H9 (cell line): Measurements from ENCODE around the gene LRP1B. TPM values are rescaled to one million over a fixed set of nuclear protein-coding genes. Genes with fewer than 3 reads are reported as not detected.

Experiments
- DNase-seq: peaks from one replicate; pipeline ENCODE4 v3.0.0-alpha.2; 2017
- H2AFZ ChIP-seq: one replicate; pipeline ENCODE4 v1.6.1; 2013; ENCODE audit warnings: mild to moderate bottlenecking, low read length, control low read depth, moderate library complexity
- H2AK5ac ChIP-seq: 2 replicates; pipeline ENCODE4 v1.6.1; 2013; ENCODE audit warnings: low read length, control low read depth, mixed read lengths; ENCODE audit not compliant: insufficient read length
- H2BK120ac ChIP-seq: one replicate; pipeline ENCODE4 v1.6.1; 2013; ENCODE audit warnings: low read depth, mild to moderate bottlenecking, low read length, control low read depth, inconsistent platforms; ENCODE audit not compliant: poor library complexity, severe bottlenecking
- H2BK12ac ChIP-seq: 2 replicates; pipeline ENCODE4 v1.6.1; 2013; ENCODE audit warnings: low read length, control low read depth, mixed read lengths, low read depth; ENCODE audit not compliant: insufficient read length
- H2BK15ac ChIP-seq: 2 replicates; pipeline ENCODE4 v1.6.1; 2013; ENCODE audit warnings: low read depth, low read length, control low read depth
- H2BK20ac ChIP-seq: one replicate; pipeline ENCODE4 v1.6.1; 2013; ENCODE audit warnings: low read depth, mild to moderate bottlenecking, low read length, control low read depth, inconsistent platforms; ENCODE audit not compliant: poor library complexity, severe bottlenecking
- H2BK5ac ChIP-seq: 2 replicates; pipeline ENCODE4 v1.6.1; 2013; ENCODE audit warnings: low read length, control low read depth, mixed read lengths; ENCODE audit not compliant: insufficient read length
- H3K14ac ChIP-seq: 2 replicates; pipeline ENCODE4 v1.6.1; 2013; ENCODE audit warnings: low read length, control low read depth; ENCODE audit not compliant: insufficient read depth
- H3K18ac ChIP-seq: 2 replicates; pipeline ENCODE4 v1.6.1; 2013; ENCODE audit warnings: low read depth, mild to moderate bottlenecking, mixed read lengths, low read length, control low read depth; ENCODE audit not compliant: insufficient read length
- H3K23ac ChIP-seq: 2 replicates; pipeline ENCODE4 v1.6.1; 2013; ENCODE audit warnings: low read length, control low read depth, mixed read lengths, low read depth; ENCODE audit not compliant: insufficient read length
- H3K23me2 ChIP-seq: 2 replicates; pipeline ENCODE4 v1.6.1; 2013; ENCODE audit warnings: low read depth, mild to moderate bottlenecking, mixed read lengths, low read length, control low read depth; ENCODE audit not compliant: insufficient read length, poor library complexity, severe bottlenecking
- H3K27ac ChIP-seq: 2 replicates; pipeline ENCODE4 v1.5.1; 2013; ENCODE audit warnings: low read length, control low read depth, mixed read lengths, low read depth; ENCODE audit not compliant: insufficient read length
- H3K27me3 ChIP-seq: 2 replicates; pipeline ENCODE4 v1.6.1; 2013; ENCODE audit warnings: low read length, control low read depth, inconsistent platforms; ENCODE audit not compliant: insufficient read depth
- H3K4ac ChIP-seq: 2 replicates; pipeline ENCODE4 v1.6.1; 2013; ENCODE audit warnings: low read depth, mild to moderate bottlenecking, control low read depth, inconsistent platforms, low read length, moderate library complexity
- H3K4me1 ChIP-seq: 2 replicates; pipeline ENCODE4 v1.6.1; 2013; ENCODE audit warnings: low read length, control low read depth, inconsistent platforms; ENCODE audit not compliant: insufficient read depth
- H3K4me2 ChIP-seq: 2 replicates; pipeline ENCODE4 v1.6.1; 2013; ENCODE audit warnings: low read length, control low read depth, mixed read lengths; ENCODE audit not compliant: insufficient read length, insufficient read depth
- H3K56ac ChIP-seq: 2 replicates; pipeline ENCODE4 v1.6.1; 2013; ENCODE audit warnings: low read depth, mild to moderate bottlenecking, mixed read lengths, low read length, control low read depth; ENCODE audit not compliant: insufficient read length
- H3K79me1 ChIP-seq: 2 replicates; pipeline ENCODE4 v1.6.1; 2013; ENCODE audit warnings: low read depth, mild to moderate bottlenecking, moderate library complexity, low read length, control low read depth, inconsistent platforms; ENCODE audit not compliant: insufficient read depth, poor library complexity, severe bottlenecking
- H3K79me2 ChIP-seq: 2 replicates; pipeline ENCODE4 v1.6.1; 2013; ENCODE audit warnings: low read length, control low read depth, inconsistent platforms; ENCODE audit not compliant: insufficient read depth
- H3K9ac ChIP-seq: 2 replicates; pipeline ENCODE4 v1.6.1; 2013; ENCODE audit warnings: low read length, control low read depth, mixed read lengths; ENCODE audit not compliant: insufficient read length; ENCODE audit errors: extremely low read depth
- H3K9me3 ChIP-seq: one replicate; pipeline ENCODE4 v1.6.1; 2013; ENCODE audit warnings: low read depth, low read length, inconsistent platforms; ENCODE audit not compliant: control insufficient read depth
- H3T11ph ChIP-seq: one replicate; pipeline ENCODE4 v1.6.1; 2013; ENCODE audit warnings: mild to moderate bottlenecking, low read length, control low read depth, inconsistent platforms
- H4K20me1 ChIP-seq: one replicate; pipeline ENCODE4 v1.6.1; 2013; ENCODE audit not compliant: control insufficient read depth, insufficient read length, insufficient read depth
- H4K5ac ChIP-seq: 2 replicates; pipeline ENCODE4 v1.6.1; 2013; ENCODE audit warnings: low read depth, mild to moderate bottlenecking, mixed read lengths, low read length, control low read depth; ENCODE audit not compliant: insufficient read length
- H4K8ac ChIP-seq: replicated peaks from 2 replicates; pipeline ENCODE4 v1.6.1; 2013; ENCODE audit warnings: low read length, control low read depth, mixed read lengths, low read depth; ENCODE audit not compliant: insufficient read length
- H4K91ac ChIP-seq: 2 replicates; pipeline ENCODE4 v1.6.1; 2013; ENCODE audit warnings: low read depth, mild to moderate bottlenecking, moderate library complexity, mixed read lengths, low read length, control low read depth; ENCODE audit not compliant: insufficient read length
- H3K27ac Mint-ChIP-seq, 3 experiments: 2 replicates in 2 of 3; 3 replicates in 1 of 3; pipeline ENCODE4 v1.8.0; 2020 to 2021; ENCODE audit warnings: mixed read lengths in 3 of 3, mild to moderate bottlenecking in 1 of 3, moderate library complexity in 1 of 3
- H3K27me3 Mint-ChIP-seq: 2 replicates; pipeline ENCODE4 v1.8.0; 2021; ENCODE audit warnings: low read depth, mild to moderate bottlenecking, moderate library complexity, mixed read lengths
- H3K36me3 Mint-ChIP-seq, 3 experiments: 2 replicates in 2 of 3; 3 replicates in 1 of 3; pipeline ENCODE4 v1.8.0; 2020 to 2021; ENCODE audit warnings: low read depth in 3 of 3, mixed read lengths in 3 of 3; ENCODE audit not compliant: insufficient read depth in 1 of 3
- H3K4me1 Mint-ChIP-seq, 2 experiments: 2 replicates each; pipeline ENCODE4 v1.8.0; 2020; ENCODE audit warnings: mixed read lengths in 2 of 2
- H3K4me3 Mint-ChIP-seq, 2 experiments: 2 replicates in 1 of 2; 3 replicates in 1 of 2; pipeline ENCODE4 v1.8.0; 2020 to 2021; ENCODE audit warnings: mild to moderate bottlenecking in 2 of 2, mixed read lengths in 2 of 2, moderate library complexity in 1 of 2
- H3K9me3 Mint-ChIP-seq, 2 experiments: 2 replicates in 1 of 2; 3 replicates in 1 of 2; pipeline ENCODE4 v1.8.0; 2020; ENCODE audit warnings: mild to moderate bottlenecking in 2 of 2, mixed read lengths in 2 of 2, moderate library complexity in 1 of 2
- WGBS: extraction: QIAGEN DNeasy Blood & Tissue Kit; methylation state at CpG from one replicate; pipeline ENCODE4 v1.1.7; 2013; ENCODE audit warnings: missing lambda C conversion rate, low lambda C conversion rate, mixed read lengths; ENCODE audit not compliant: insufficient read length; ENCODE audit errors: extremely low coverage; 5-methylcytosine and 5-hydroxymethylcytosine counted together
- total RNA-seq: library from RNA; stranded (reverse); gene quantifications from 2 replicates; pipeline ENCODE4 v1.2.1, GENCODE V29; 2021
- TF ChIP-seq, protein P1 (sequence below): fragments of 200-600 bp; sonication (generic); conservative IDR thresholded peaks from 3 replicates; pipeline ENCODE4 v1.8.0; 2021; ENCODE audit warnings: antibody characterized with exemption, mild to moderate bottlenecking

Gene LRP1B
- total RNA-seq, 1 experiment from 2014 or later: not detected

GRCh38 chr2:141639809-141640208, 491.0 kb downstream of the LRP1B start:
- Histone ChIP-seq H3K79me2 (no peaks in the 10 kb centered on the region), H3K27me3 (no peaks in the 10 kb centered on the region), H4K91ac (no peak overlapping the region), H3K27ac (no peak overlapping the region), H2BK20ac (no peak overlapping the region), H4K20me1 (no peaks in the 10 kb centered on the region), H3K18ac (no peak overlapping the region), H3K14ac (no peak overlapping the region), H2BK5ac (no peak overlapping the region), H3K9me3 (no peaks in the 10 kb centered on the region), H3K9ac (no peak overlapping the region), H2AFZ (no peak overlapping the region), H2BK15ac (no peak overlapping the region), H2BK12ac (no peak overlapping the region), H2AK5ac (no peak overlapping the region), H3K4me1 (no peaks in the 10 kb centered on the region), H4K8ac (no peak overlapping the region), H3T11ph (no peak overlapping the region), H3K79me1 (no peaks in the 10 kb centered on the region), H4K5ac (no peak overlapping the region), H3K4ac (no peak overlapping the region), H3K4me2 (no peak overlapping the region), H3K23ac (no peak overlapping the region), H2BK120ac (no peak overlapping the region), H3K56ac (no peak overlapping the region), H3K23me2 (no peaks in the 10 kb centered on the region)
- H3K4me3 Mint-ChIP-seq: no peak overlapping the region
- no peaks in the 10 kb centered on the region for H3K4me1 Mint-ChIP-seq
- no peaks in the 10 kb centered on the region for H3K9me3 Mint-ChIP-seq
- H3K27ac Mint-ChIP-seq: 0 out of 7 replicates have a peak overlapping the region, but pooled peaks of 1 of the 3 experiments have one; percentile 42
- WGBS: no CpG with 5 or more reads among the region's 3 CpGs
- TF ChIP-seq, protein P1, sequence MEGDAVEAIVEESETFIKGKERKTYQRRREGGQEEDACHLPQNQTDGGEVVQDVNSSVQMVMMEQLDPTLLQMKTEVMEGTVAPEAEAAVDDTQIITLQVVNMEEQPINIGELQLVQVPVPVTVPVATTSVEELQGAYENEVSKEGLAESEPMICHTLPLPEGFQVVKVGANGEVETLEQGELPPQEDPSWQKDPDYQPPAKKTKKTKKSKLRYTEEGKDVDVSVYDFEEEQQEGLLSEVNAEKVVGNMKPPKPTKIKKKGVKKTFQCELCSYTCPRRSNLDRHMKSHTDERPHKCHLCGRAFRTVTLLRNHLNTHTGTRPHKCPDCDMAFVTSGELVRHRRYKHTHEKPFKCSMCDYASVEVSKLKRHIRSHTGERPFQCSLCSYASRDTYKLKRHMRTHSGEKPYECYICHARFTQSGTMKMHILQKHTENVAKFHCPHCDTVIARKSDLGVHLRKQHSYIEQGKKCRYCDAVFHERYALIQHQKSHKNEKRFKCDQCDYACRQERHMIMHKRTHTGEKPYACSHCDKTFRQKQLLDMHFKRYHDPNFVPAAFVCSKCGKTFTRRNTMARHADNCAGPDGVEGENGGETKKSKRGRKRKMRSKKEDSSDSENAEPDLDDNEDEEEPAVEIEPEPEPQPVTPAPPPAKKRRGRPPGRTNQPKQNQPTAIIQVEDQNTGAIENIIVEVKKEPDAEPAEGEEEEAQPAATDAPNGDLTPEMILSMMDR: no peak
- H3K36me3 Mint-ChIP-seq: peaks cover 0 to 3% (median 0%) of the 10 kb centered on the region in 3 experiments; a peak in 1 of 7 replicates
- no peak for DNase-seq
- H3K27me3 Mint-ChIP-seq: no peaks in the 10 kb centered on the region
